Endothelial cell of umbilical vein (primary cell): Measurements from ENCODE around the gene CCDC70. TPM values are rescaled to one million over a fixed set of nuclear protein-coding genes. Genes with fewer than 3 reads are reported as not detected.

Experiments
- BruUV-seq: library from RNA; stranded (reverse); fragments of 400-500 nt; replicated peaks from 2 replicates; lab custom pipeline; 2021; lab: Mats Ljungman, UMichigan
- CTCF ChIA-PET: fragments of 300-600, 350-600 bp; sonication (Branson Sonifier 250); formaldehyde crosslinking; loops from one replicate; lab custom pipeline; 2021; ENCODE audit warnings: antibody characterized with exemption, inconsistent platforms; lab: Charles Lee
- POLR2A ChIA-PET: fragments of 300-600, 350-600 bp; sonication (Branson Sonifier 250); formaldehyde crosslinking; loops from one replicate; lab custom pipeline; 2021; ENCODE audit warnings: antibody characterized with exemption, inconsistent platforms; lab: Charles Lee
- DNase-seq: peaks from one replicate; pipeline ENCODE4 v3.0.0-alpha.2; 2011; ENCODE audit warnings: low read depth, low spot score
- FAIRE-seq: peaks from 2 replicates; lab custom pipeline; 2011; peaks lifted over from hg19 to GRCh38; lab: Jason Lieb, UNC
- H2AFZ ChIP-seq: 2 replicates; pipeline ENCODE4 v1.6.0; 2012; ENCODE audit warnings: low read depth, low read length, control low read depth, inconsistent platforms
- H3K27ac ChIP-seq: 2 replicates; pipeline ENCODE4 v1.5.1; 2011; ENCODE audit warnings: low read depth, mild to moderate bottlenecking, control low read depth, low read length, moderate library complexity; ENCODE audit not compliant: insufficient read depth
- H3K27me3 ChIP-seq, 2 experiments: 2 replicates each; pipeline versions ENCODE4 v1.6.0 to v1.6.1; 2011; ENCODE audit warnings: low read length in 2 of 2, mixed read lengths in 1 of 2; ENCODE audit not compliant: control insufficient read depth in 2 of 2, insufficient read depth in 2 of 2
- H3K36me3 ChIP-seq, 2 experiments: 2 replicates in 1 of 2; 3 replicates in 1 of 2; pipeline ENCODE4 v1.5.1; 2011; ENCODE audit warnings: low read length in 2 of 2, mild to moderate bottlenecking in 1 of 2, moderate library complexity in 1 of 2; ENCODE audit not compliant: control insufficient read depth in 2 of 2, insufficient read depth in 2 of 2; ENCODE audit errors: extremely low read depth in 1 of 2
- H3K4me1 ChIP-seq: 3 replicates; pipeline ENCODE4 v1.5.1; 2011; ENCODE audit warnings: mild to moderate bottlenecking, low read length; ENCODE audit not compliant: control insufficient read depth, insufficient read depth; ENCODE audit errors: extremely low read depth
- H3K4me2 ChIP-seq: 2 replicates; pipeline ENCODE4 v1.6.1; 2011; ENCODE audit warnings: low read length, control low read depth, mixed read lengths; ENCODE audit not compliant: insufficient read depth
- H3K4me3 ChIP-seq, 3 experiments: fragments of 200-600 bp in 1 of 3; sonication (generic), shearing (Covaris generic) in 1 of 3; replicated peaks in 1 of 3; 2 replicates each; pipeline ENCODE4 v1.5.1; 2011 to 2016; ENCODE audit warnings: control low read depth in 3 of 3, low read length in 3 of 3, mild to moderate bottlenecking in 2 of 3, inconsistent platforms in 1 of 3, low read depth in 1 of 3, moderate library complexity in 1 of 3; ENCODE audit not compliant: insufficient read depth in 1 of 3
- H3K79me2 ChIP-seq: 2 replicates; pipeline ENCODE4 v1.6.0; 2012; ENCODE audit warnings: low read length, inconsistent platforms; ENCODE audit not compliant: control insufficient read depth, insufficient read depth
- H3K9ac ChIP-seq: replicated peaks from 2 replicates; pipeline ENCODE3; 2011; ENCODE audit warnings: low read length, control low read depth; ENCODE audit not compliant: insufficient read depth; ENCODE audit errors: extremely low read depth
- H3K9me1 ChIP-seq: replicated peaks from 3 replicates; pipeline ENCODE4 v1.6.0; 2011; ENCODE audit warnings: mild to moderate bottlenecking, low read length; ENCODE audit not compliant: control insufficient read depth, insufficient read depth; ENCODE audit errors: extremely low read depth
- H3K9me3 ChIP-seq: replicated peaks from 2 replicates; pipeline ENCODE4 v1.5.1; 2012; ENCODE audit warnings: low read length, inconsistent platforms; ENCODE audit not compliant: control insufficient read depth, insufficient read depth
- H4K20me1 ChIP-seq: replicated peaks from 2 replicates; pipeline ENCODE3; 2011; ENCODE audit warnings: mild to moderate bottlenecking, low read length; ENCODE audit not compliant: control insufficient read depth, insufficient read depth; ENCODE audit errors: extremely low read depth
- CTCF ChIP-seq, 2 donors: IDR thresholded peaks; 1 replicate in 1 of 2; 2 replicates in 1 of 2; pipeline ENCODE4 v1.5.1; 2011; ENCODE audit warnings: low read length in 2 of 2, mild to moderate bottlenecking in 2 of 2, moderate library complexity in 2 of 2, control low read depth in 1 of 2, inconsistent platforms in 1 of 2, low read depth in 1 of 2; ENCODE audit not compliant: insufficient read depth in 1 of 2; ENCODE audit errors: extremely low read depth in 1 of 2
- EZH2 ChIP-seq: IDR thresholded peaks from 2 replicates; pipeline ENCODE4 v1.6.1; 2012; ENCODE audit warnings: borderline replicate concordance, low read depth, mild to moderate bottlenecking, moderate library complexity, low read length, inconsistent platforms; ENCODE audit not compliant: severe bottlenecking
- FOS ChIP-seq: IDR thresholded peaks from 2 replicates; pipeline ENCODE4 v1.6.1; 2011; ENCODE audit warnings: mild to moderate bottlenecking, low read length, moderate library complexity, borderline replicate concordance; ENCODE audit not compliant: insufficient read depth
- GATA2 ChIP-seq: IDR thresholded peaks from 2 replicates; pipeline ENCODE4 v1.7.0; 2011; ENCODE audit warnings: low read depth, mild to moderate bottlenecking, moderate library complexity, mixed read lengths, low read length; ENCODE audit not compliant: insufficient read length, insufficient read depth
- JUN ChIP-seq: IDR thresholded peaks from 2 replicates; pipeline ENCODE4 v1.6.1; 2011; ENCODE audit warnings: borderline replicate concordance, low read depth; ENCODE audit not compliant: insufficient read length, insufficient read depth
- MAX ChIP-seq: IDR thresholded peaks from 2 replicates; pipeline ENCODE4 v1.6.1; 2011; ENCODE audit not compliant: insufficient read depth, insufficient read length
- MYC ChIP-seq: IDR thresholded peaks from one replicate; pipeline ENCODE4 v1.6.1; 2011; ENCODE audit warnings: mild to moderate bottlenecking, low read depth, low read length
- POLR2A ChIP-seq: IDR thresholded peaks from 2 replicates; pipeline ENCODE4 v1.6.1; 2012; ENCODE audit warnings: low read depth, mild to moderate bottlenecking, control low read depth, low read length
- POLR2AphosphoS5 ChIP-seq: IDR thresholded peaks from 2 replicates; pipeline ENCODE4 v1.6.1; 2012; ENCODE audit warnings: low read depth, mild to moderate bottlenecking, control low read depth, low read length, moderate library complexity; ENCODE audit not compliant: insufficient read depth
- dilution Hi-C: fragments of 300-500 bp; cut with MboI; formaldehyde crosslinking; loops from one replicate; pipeline ENCODE4 v1.15.0; 2019; ENCODE audit warnings: low sequenced_read_pairs; ENCODE audit not compliant: extremely low pct_ligation_motif_present
- intact Hi-C: fragments of 100-400 bp; cut with micrococcal nuclease; formaldehyde crosslinking; loops from one replicate; pipeline ENCODE4 v1.10.0; 2022
- polyA plus RNA-seq, 4 experiments: library from polyadenylated mRNA; depleted of rRNA in 3 of 4; stranded (reverse) in 3 of 4; unstranded in 1 of 4; fragments of >200 nt; gene quantifications; 2 replicates each; pipeline versions ENCODE4 v1.2.1 to v1.2.3, GENCODE V29; 2011 to 2012; ENCODE audit warnings: missing spikeins in 1 of 4
- total RNA-seq: library from RNA; stranded (reverse); gene quantifications from 2 replicates; pipeline ENCODE4 v1.2.3, GENCODE V29; 2021

Gene CCDC70
- total and polyA plus RNA-seq, 2 donors (not counting 3 experiments of a cell fraction or from before 2014, with no cell fraction given): not detected

- H4K20me1 ChIP-seq: no peaks in the 10 kb centered on the region
- TF ChIP-seq JUN (no peak), POLR2AphosphoS5 (no peak), MYC (no peak), MAX (no peak), CTCF (IDR thresholded peaks at IDR 0.05; ENCODE audit: extremely low read depth in 1 of 2, insufficient read depth in 1 of 2, low read depth in 1 of 2, low read length in 2 of 2) (no peak), POLR2A (no peak), EZH2 (no peak), GATA2 (no peak), FOS (no peak)
- H3K27ac ChIP-seq: no peak overlapping the region
- H3K27me3 ChIP-seq: peaks cover 5 to 16% of the 10 kb centered on the region in 2 experiments
- intact Hi-C loops (no loop called here), dilution Hi-C loops (no loop called here)
- H3K79me2 ChIP-seq: no peaks in the 10 kb centered on the region
- no peak for DNase-seq
- H3K9ac ChIP-seq: no peak overlapping the region
- CTCF ChIA-PET: interaction anchor here (1.4 kb wide), 1 partner anchor 163 kb away, joined by 3 read pairs; no protein-coding TSS in a partner anchor
- H3K4me2 ChIP-seq: no peak overlapping the region
- H3K9me3 ChIP-seq: no peaks in the 10 kb centered on the region
- H3K9me1 ChIP-seq: no peaks in the 10 kb centered on the region
- no peaks in the 10 kb centered on the region for H3K4me1 ChIP-seq
- POLR2A ChIA-PET: no interaction called here
- no peaks in the 10 kb centered on the region for H3K36me3 ChIP-seq
- no peak overlapping the region for H3K4me3 ChIP-seq
- no peak for FAIRE-seq
- no TSS peak for BruUV-seq
- no peak overlapping the region for H2AFZ ChIP-seq
Measured at GRCh38 chr13:51902776-51903175, 41.0 kb downstream of the CCDC70 start.
